Transverse colon (tissue), 4 donors: ENCODE results near the gene SCAF1.

ENCODE experiments used
- CTCF ChIP-seq, 5 experiments: fragments of 200-600 bp in 3 of 5; fragments of 450-650 bp in 2 of 5; sonication (generic) in 3 of 5; IDR thresholded peaks; 1 replicate in 2 of 5; 2 replicates in 3 of 5; pipeline ENCODE4 v1.5.1; 2016 to 2017; ENCODE audit warnings: antibody characterized with exemption in 5 of 5, inconsistent platforms in 3 of 5, mild to moderate bottlenecking in 2 of 5, moderate library complexity in 1 of 5
- POLR2AphosphoS5 ChIP-seq, 3 donors: sonication (generic); formaldehyde crosslinking; IDR thresholded peaks; one replicate each; pipeline ENCODE4 v1.6.1; 2016; ENCODE audit warnings: antibody characterized with exemption in 3 of 3

GRCh38 chr19:49689133-49690078, 47.4 kb downstream of the SCAF1 start, which contains the start of gene ADM5:
- peak; percentile 35 to 59 (median 48) for TF ChIP-seq CTCF (IDR thresholded peaks at IDR 0.05)
- TF ChIP-seq POLR2AphosphoS5 (IDR thresholded peaks at IDR 0.05), result peak in 1 of 3 donors; percentile 29
